Loucy (cell line): Measurements from ENCODE around the gene SETBP1.

Experiments
- CTCF ChIP-seq: fragments of 200-600 bp; sonication (generic); conservative IDR thresholded peaks from 2 replicates; pipeline ENCODE4 v1.5.1; 2014; ENCODE audit warnings: mild to moderate bottlenecking, antibody characterized with exemption, low read length
- EZH2phosphoT487 ChIP-seq: fragments of 200-600 bp; IDR thresholded peaks from 2 replicates; pipeline ENCODE4 v1.6.1; 2018; ENCODE audit warnings: antibody characterized with exemption, mild to moderate bottlenecking, moderate library complexity, borderline replicate concordance

GRCh38 chr18:44750774-44751173, 70.1 kb downstream of the SETBP1 start:
- no peak for TF ChIP-seq CTCF
- TF ChIP-seq EZH2phosphoT487: no peak
